WI38 (cell line): ENCODE data around the gene CETN1.

Experiments
- H3K4me3 ChIP-seq: 2 replicates; pipeline ENCODE4 v1.5.1; 2011; ENCODE audit warnings: low read depth, mild to moderate bottlenecking, control low read depth, low read length
- TF ChIP-seq, protein P1 (sequence below): IDR thresholded peaks from 2 replicates; pipeline ENCODE4 v1.5.1; 2012; ENCODE audit warnings: low read depth, mild to moderate bottlenecking, control low read depth, low read length

The CETN1 gene

GRCh38 chr18:555705-556457 is 24.3 kb upstream of the CETN1 start:
- no peak overlapping the region for H3K4me3 ChIP-seq
- TF ChIP-seq, protein P1, sequence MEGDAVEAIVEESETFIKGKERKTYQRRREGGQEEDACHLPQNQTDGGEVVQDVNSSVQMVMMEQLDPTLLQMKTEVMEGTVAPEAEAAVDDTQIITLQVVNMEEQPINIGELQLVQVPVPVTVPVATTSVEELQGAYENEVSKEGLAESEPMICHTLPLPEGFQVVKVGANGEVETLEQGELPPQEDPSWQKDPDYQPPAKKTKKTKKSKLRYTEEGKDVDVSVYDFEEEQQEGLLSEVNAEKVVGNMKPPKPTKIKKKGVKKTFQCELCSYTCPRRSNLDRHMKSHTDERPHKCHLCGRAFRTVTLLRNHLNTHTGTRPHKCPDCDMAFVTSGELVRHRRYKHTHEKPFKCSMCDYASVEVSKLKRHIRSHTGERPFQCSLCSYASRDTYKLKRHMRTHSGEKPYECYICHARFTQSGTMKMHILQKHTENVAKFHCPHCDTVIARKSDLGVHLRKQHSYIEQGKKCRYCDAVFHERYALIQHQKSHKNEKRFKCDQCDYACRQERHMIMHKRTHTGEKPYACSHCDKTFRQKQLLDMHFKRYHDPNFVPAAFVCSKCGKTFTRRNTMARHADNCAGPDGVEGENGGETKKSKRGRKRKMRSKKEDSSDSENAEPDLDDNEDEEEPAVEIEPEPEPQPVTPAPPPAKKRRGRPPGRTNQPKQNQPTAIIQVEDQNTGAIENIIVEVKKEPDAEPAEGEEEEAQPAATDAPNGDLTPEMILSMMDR, result no peak

DNA sequence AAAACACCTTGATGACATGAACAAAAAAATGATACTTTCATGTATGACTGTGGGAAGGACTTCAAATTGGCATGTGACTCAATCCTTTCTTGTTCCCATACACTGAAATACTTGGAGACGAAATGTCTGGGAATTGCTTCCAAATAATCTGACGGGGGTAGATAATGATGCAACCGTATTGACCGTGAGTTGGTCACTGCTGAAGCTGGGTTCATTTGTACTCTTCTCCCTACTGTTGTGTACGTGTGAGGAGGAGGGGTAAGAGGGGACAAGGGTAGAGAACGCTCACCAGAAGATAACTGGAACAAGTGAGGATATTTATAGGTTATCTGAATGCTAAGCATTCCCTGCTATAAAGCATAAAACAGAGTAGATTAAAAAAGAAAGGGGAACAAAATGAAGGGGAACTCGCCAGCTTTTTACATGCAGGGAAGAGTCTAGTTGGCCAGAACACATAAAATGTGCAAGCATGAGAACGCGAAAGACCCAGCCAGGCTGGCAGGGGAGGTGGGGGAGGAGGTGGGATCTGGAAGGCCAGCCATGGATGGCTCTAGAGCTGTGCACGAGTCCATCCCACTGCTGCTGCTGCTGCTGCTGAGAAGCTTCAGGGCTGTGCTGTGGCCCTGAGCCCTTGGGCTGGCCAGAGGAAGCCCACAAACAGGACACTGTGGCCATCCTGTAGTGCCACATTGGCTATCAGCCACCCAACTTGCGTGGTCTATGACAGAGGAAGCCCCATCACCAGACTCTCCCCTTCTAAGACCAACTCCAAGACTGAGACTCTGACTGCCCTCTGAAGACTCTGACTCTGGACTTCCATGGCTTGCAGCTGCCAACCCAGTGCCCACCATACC is 15.2 kb upstream of the CETN1 start:
- no peak overlapping the region for H3K4me3 ChIP-seq
- TF ChIP-seq, protein P1, result no peak

- TF ChIP-seq, protein P1, result no peak
- H3K4me3 ChIP-seq, result no peak overlapping the region
Observed at GRCh38 chr18:565562-566061, 14.6 kb upstream of the CETN1 start.

DNA sequence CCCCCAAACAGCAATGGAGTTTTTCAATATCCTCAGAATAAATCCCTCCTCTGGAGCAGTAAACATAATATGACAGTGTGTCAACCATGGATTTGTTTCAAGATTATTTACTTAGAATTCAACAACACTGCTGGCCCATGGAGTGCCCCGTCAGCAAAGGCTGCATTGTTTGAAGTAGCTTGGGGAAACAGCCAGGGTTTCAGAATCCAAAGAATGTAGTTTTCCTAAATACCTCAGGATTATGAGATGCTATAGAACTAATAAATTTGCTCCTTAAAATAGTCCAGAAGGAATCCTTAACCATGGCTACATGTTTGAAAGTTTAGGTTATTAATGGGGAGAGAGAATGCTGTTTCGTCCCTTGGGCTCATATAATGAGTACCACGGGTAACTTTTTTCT is 13.1 kb upstream of the CETN1 start:
- no peak overlapping the region for H3K4me3 ChIP-seq
- TF ChIP-seq, protein P1, result no peak

DNA sequence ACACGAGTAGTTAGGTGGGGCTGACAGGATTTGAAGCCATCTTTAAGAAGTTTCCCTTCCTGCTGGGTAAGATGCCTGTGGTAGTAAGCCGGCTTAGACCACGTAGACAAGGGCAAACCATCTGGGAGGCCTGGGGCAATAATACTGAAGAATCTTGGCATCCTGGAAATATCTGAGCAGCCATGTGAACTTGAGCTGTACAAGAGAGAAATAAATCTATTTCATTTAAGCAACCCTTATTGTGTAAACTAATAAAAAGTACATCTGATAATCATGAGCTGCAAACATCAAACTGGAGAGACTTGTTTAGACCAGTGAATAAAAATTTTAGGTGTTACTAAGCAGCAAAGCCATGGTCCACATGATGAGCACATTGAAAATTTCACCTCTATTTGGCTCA is 11.4 kb upstream of the CETN1 start:
- TF ChIP-seq, protein P1, result no peak
- H3K4me3 ChIP-seq, result no peak overlapping the region

GRCh38 chr18:570256-570655 is 9.9 kb upstream of the CETN1 start:
- no peak overlapping the region for H3K4me3 ChIP-seq
- TF ChIP-seq, protein P1, result no peak

DNA sequence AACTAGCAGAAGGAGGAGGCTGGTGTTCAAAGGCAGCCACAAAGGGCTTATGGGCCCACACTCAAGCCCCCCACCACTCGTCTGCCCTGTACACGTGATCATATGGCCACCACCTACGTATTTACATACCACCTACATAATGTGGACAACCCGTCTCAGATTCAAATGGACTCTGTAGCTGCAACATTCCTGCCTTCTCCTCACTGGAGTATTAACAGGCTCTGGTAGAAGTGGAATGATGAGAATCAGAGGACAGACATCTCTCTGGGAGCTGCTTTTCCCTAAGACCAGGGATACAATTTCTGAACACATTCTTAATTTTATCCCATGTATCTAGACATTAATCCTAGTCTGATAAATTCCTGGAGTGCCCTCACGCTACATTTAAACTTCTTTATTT is 9.5 kb upstream of the CETN1 start:
- H3K4me3 ChIP-seq, result no peak overlapping the region

More for the DNA sequence above, 9.5 kb upstream of the CETN1 start:
- TF ChIP-seq, protein P1, result no peak
